Calu3 (cell line): ENCODE results near the gene LRPAP1. TPM values are rescaled to one million over a fixed set of nuclear protein-coding genes. Genes with fewer than 3 reads are reported as not detected.

Experiments used
- BruUV-seq: library from RNA; stranded (reverse); fragments of 400-500 nt; replicated peaks from 2 replicates; lab custom pipeline; 2021; lab: Mats Ljungman, UMichigan
- CTCF ChIA-PET: fragments of 300-600 bp; sonication (Branson Sonifier 250); formaldehyde crosslinking; loops from one replicate; lab custom pipeline; 2022; ENCODE audit warnings: antibody characterized with exemption; lab: Charles Lee
- DNase-seq: peaks from one replicate; pipeline ENCODE4 v3.0.0; 2022
- H3K27ac Mint-ChIP-seq: one replicate; pipeline ENCODE4 v1.8.0; 2022; ENCODE audit warnings: mixed read lengths; ENCODE audit not compliant: unreplicated experiment
- H3K27me3 Mint-ChIP-seq: one replicate; pipeline ENCODE4 v1.8.0; 2022; ENCODE audit warnings: mixed read lengths; ENCODE audit not compliant: unreplicated experiment
- H3K36me3 Mint-ChIP-seq: one replicate; pipeline ENCODE4 v1.8.0; 2022; ENCODE audit warnings: mild to moderate bottlenecking, moderate library complexity, mixed read lengths; ENCODE audit not compliant: insufficient read depth, unreplicated experiment
- H3K4me1 Mint-ChIP-seq: one replicate; pipeline ENCODE4 v1.8.0; 2022; ENCODE audit warnings: mild to moderate bottlenecking, low read depth, mixed read lengths; ENCODE audit not compliant: unreplicated experiment
- H3K4me3 Mint-ChIP-seq: one replicate; pipeline ENCODE4 v1.8.0; 2022; ENCODE audit warnings: mild to moderate bottlenecking, low read depth, moderate library complexity, mixed read lengths; ENCODE audit not compliant: unreplicated experiment
- H3K9me3 Mint-ChIP-seq: one replicate; pipeline ENCODE4 v1.8.0; 2022; ENCODE audit warnings: low read depth, mixed read lengths; ENCODE audit not compliant: unreplicated experiment
- CTCF ChIP-seq: fragments of 200-600 bp; IDR thresholded peaks from one replicate; pipeline ENCODE4 v1.8.0; 2022; ENCODE audit warnings: antibody characterized with exemption; ENCODE audit not compliant: unreplicated experiment
- intact Hi-C: fragments of 100-400 bp; cut with micrococcal nuclease; formaldehyde crosslinking; loops from one replicate; pipeline ENCODE4 v1.10.0; 2022; ENCODE audit not compliant: unreplicated experiment
- total RNA-seq: library from RNA; stranded (reverse); gene quantifications from 2 replicates; pipeline ENCODE4 v1.2.3, GENCODE V29; 2022

Gene LRPAP1
- total RNA-seq, 1 experiment from 2014 or later: 88.5 TPM

- intact Hi-C loops: no loop called here
- Mint-ChIP-seq H3K9me3 (no peaks in the 10 kb centered on the region), H3K36me3 (peaks cover 5% of the 10 kb centered on the region), H3K27ac (no peak overlapping the region), H3K27me3 (no peaks in the 10 kb centered on the region), H3K4me1 (peaks cover 9% of the 10 kb centered on the region), H3K4me3 (no peak overlapping the region)
- TF ChIP-seq CTCF: no peak
- DNase-seq: no peak
- CTCF ChIA-PET: interaction anchor here (0.6 kb wide), 1 partner anchor 1626 kb away, joined by 7 read pairs; no protein-coding TSS in a partner anchor
- BruUV-seq: no TSS peak
Measured at GRCh38 chr4:3473996-3474765, 58.0 kb downstream of the LRPAP1 start.

GRCh38 chr4:3473181-3473950 is 58.9 kb downstream of the LRPAP1 start:
- no peak for DNase-seq
- peaks cover 9% of the 10 kb centered on the region for H3K4me1 Mint-ChIP-seq
- H3K36me3 Mint-ChIP-seq: peaks cover 5% of the 10 kb centered on the region
- no peaks in the 10 kb centered on the region for H3K27me3 Mint-ChIP-seq
- BruUV-seq: no TSS peak
- CTCF ChIA-PET: interaction anchor here (0.6 kb wide), 2 partner anchors 75 to 1626 kb away, joined by 3 to 7 read pairs; no protein-coding TSS in a partner anchor
- TF ChIP-seq CTCF: no peak
- H3K9me3 Mint-ChIP-seq: no peaks in the 10 kb centered on the region
- H3K4me3 Mint-ChIP-seq: no peak overlapping the region
- no peak overlapping the region for H3K27ac Mint-ChIP-seq
- intact Hi-C loops: no loop called here

GRCh38 chr4:3472411-3473141 is 59.6 kb downstream of the LRPAP1 start:
- H3K27me3 Mint-ChIP-seq: no peaks in the 10 kb centered on the region

More at GRCh38 chr4:3472411-3473141, 59.6 kb downstream of the LRPAP1 start:
- intact Hi-C loops: no loop called here
- Mint-ChIP-seq H3K4me1 (peaks cover 9% of the 10 kb centered on the region), H3K36me3 (peaks cover 5% of the 10 kb centered on the region), H3K9me3 (no peaks in the 10 kb centered on the region), H3K27ac (no peak overlapping the region), H3K4me3 (no peak overlapping the region)
- CTCF ChIA-PET: interaction anchor here (0.6 kb wide), 1 partner anchor 404 kb away, joined by 3 read pairs; no protein-coding TSS in a partner anchor
- TF ChIP-seq CTCF: no peak
- DNase-seq: no peak
- BruUV-seq: no TSS peak
